ENCODE results near the gene PTGR3.
A peak's percentile ranks its signal among the peaks of the same experiment; 100 is the strongest.

The PTGR3 gene

GRCh38 chr18:75255094-75255493 is 46.2 kb upstream of the PTGR3 start (continued):
- TF ChIP-seq, protein P1, sequence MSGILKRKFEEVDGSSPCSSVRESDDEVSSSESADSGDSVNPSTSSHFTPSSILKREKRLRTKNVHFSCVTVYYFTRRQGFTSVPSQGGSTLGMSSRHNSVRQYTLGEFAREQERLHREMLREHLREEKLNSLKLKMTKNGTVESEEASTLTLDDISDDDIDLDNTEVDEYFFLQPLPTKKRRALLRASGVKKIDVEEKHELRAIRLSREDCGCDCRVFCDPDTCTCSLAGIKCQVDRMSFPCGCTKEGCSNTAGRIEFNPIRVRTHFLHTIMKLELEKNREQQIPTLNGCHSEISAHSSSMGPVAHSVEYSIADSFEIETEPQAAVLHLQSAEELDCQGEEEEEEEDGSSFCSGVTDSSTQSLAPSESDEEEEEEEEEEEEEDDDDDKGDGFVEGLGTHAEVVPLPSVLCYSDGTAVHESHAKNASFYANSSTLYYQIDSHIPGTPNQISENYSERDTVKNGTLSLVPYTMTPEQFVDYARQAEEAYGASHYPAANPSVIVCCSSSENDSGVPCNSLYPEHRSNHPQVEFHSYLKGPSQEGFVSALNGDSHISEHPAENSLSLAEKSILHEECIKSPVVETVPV (CRISPR knock-in tag; IDR thresholded peaks at IDR 0.05): no peak
- no peak for TF ChIP-seq ZNF70 (CRISPR knock-in tag; IDR thresholded peaks at IDR 0.05)
- no peak for TF ChIP-seq ZNF8 (CRISPR knock-in tag; IDR thresholded peaks at IDR 0.05)

DNA sequence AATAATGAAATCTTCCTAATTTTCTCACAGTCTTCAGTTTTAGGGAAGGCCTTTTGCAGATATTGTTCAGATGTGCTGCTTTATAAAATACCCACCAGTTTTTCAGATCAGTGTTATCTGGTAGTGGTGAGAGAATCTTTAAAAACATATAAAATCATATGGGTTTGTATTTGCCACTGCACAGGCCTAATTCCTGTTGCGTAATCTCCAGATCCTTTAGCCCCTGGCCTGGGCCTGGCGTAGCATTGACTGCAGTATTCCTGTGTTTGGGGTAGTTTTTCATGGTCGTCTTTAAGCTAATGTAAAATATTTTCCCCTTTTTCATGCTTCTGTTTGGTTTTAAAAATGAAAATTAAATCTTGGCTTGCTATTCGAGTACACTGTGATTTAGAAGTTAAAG is 44.8 kb upstream of the PTGR3 start:
- 0 out of 3 replicates have a peak, but pooled peaks have one; percentile 24 for ATAC-seq
- TF ChIP-seq GLIS3 (CRISPR knock-in tag; IDR thresholded peaks at IDR 0.05) (no peak), ARNTL (CRISPR knock-in tag; IDR thresholded peaks at IDR 0.05; ENCODE audit: borderline replicate concordance, low read depth) (no peak), OSR1 (CRISPR knock-in tag; IDR thresholded peaks at IDR 0.05) (no peak), ZC3H10 (CRISPR knock-in tag; IDR thresholded peaks at IDR 0.05) (no peak), ZNF70 (CRISPR knock-in tag; IDR thresholded peaks at IDR 0.05) (no peak), ZNF8 (CRISPR knock-in tag; IDR thresholded peaks at IDR 0.05) (no peak)
- TF ChIP-seq, protein P2, sequence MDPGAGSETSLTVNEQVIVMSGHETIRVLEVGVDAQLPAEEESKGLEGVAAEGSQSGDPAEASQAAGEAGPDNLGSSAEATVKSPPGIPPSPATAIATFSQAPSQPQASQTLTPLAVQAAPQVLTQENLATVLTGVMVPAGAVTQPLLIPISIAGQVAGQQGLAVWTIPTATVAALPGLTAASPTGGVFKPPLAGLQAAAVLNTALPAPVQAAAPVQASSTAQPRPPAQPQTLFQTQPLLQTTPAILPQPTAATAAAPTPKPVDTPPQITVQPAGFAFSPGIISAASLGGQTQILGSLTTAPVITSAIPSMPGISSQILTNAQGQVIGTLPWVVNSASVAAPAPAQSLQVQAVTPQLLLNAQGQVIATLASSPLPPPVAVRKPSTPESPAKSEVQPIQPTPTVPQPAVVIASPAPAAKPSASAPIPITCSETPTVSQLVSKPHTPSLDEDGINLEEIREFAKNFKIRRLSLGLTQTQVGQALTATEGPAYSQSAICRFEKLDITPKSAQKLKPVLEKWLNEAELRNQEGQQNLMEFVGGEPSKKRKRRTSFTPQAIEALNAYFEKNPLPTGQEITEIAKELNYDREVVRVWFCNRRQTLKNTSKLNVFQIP (CRISPR knock-in tag; IDR thresholded peaks at IDR 0.05; ENCODE audit: borderline replicate concordance, low read depth): no peak

DNA sequence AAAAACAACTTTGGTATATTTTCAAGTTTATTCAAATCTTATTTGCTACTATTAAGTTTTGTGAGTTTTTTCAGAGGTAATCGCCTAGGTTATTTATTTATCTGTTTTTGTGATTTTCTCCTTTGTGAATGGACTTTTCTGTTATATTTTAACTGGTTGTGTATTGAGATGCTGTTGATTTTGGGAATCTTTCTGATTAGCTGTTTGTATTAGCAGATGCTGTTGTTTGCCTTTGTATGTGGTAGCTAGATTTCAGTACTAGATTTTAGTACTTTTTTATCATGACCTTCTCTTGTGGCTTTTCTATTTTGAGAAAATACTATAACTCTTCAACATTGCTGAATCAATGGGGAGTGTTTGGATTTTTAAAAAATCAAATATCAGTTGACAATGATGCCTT is 44.1 kb upstream of the PTGR3 start:
- ATAC-seq: no peak
- TF ChIP-seq ZFP30 (CRISPR knock-in tag; IDR thresholded peaks at IDR 0.05): no peak
- no peak for TF ChIP-seq ZNF70 (CRISPR knock-in tag; IDR thresholded peaks at IDR 0.05)
- no peak for TF ChIP-seq PATZ1 (CRISPR knock-in tag; IDR thresholded peaks at IDR 0.05; ENCODE audit: borderline replicate concordance)
- TF ChIP-seq, protein P3, sequence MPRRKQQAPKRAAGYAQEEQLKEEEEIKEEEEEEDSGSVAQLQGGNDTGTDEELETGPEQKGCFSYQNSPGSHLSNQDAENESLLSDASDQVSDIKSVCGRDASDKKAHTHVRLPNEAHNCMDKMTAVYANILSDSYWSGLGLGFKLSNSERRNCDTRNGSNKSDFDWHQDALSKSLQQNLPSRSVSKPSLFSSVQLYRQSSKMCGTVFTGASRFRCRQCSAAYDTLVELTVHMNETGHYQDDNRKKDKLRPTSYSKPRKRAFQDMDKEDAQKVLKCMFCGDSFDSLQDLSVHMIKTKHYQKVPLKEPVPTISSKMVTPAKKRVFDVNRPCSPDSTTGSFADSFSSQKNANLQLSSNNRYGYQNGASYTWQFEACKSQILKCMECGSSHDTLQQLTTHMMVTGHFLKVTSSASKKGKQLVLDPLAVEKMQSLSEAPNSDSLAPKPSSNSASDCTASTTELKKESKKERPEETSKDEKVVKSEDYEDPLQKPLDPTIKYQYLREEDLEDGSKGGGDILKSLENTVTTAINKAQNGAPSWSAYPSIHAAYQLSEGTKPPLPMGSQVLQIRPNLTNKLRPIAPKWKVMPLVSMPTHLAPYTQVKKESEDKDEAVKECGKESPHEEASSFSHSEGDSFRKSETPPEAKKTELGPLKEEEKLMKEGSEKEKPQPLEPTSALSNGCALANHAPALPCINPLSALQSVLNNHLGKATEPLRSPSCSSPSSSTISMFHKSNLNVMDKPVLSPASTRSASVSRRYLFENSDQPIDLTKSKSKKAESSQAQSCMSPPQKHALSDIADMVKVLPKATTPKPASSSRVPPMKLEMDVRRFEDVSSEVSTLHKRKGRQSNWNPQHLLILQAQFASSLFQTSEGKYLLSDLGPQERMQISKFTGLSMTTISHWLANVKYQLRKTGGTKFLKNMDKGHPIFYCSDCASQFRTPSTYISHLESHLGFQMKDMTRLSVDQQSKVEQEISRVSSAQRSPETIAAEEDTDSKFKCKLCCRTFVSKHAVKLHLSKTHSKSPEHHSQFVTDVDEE (CRISPR knock-in tag; IDR thresholded peaks at IDR 0.05): no peak
- no peak for TF ChIP-seq ZFP3 (CRISPR knock-in tag; IDR thresholded peaks at IDR 0.05)
- TF ChIP-seq TOX (CRISPR knock-in tag; IDR thresholded peaks at IDR 0.05; ENCODE audit: borderline replicate concordance): no peak
- no peak for TF ChIP-seq ZNF565 (CRISPR knock-in tag; conservative IDR thresholded peaks at IDR 0.05; ENCODE audit: low read depth)
- no peak for TF ChIP-seq BACH2 (CRISPR knock-in tag; IDR thresholded peaks at IDR 0.05; ENCODE audit: borderline replicate concordance)
- TF ChIP-seq, protein P4, sequence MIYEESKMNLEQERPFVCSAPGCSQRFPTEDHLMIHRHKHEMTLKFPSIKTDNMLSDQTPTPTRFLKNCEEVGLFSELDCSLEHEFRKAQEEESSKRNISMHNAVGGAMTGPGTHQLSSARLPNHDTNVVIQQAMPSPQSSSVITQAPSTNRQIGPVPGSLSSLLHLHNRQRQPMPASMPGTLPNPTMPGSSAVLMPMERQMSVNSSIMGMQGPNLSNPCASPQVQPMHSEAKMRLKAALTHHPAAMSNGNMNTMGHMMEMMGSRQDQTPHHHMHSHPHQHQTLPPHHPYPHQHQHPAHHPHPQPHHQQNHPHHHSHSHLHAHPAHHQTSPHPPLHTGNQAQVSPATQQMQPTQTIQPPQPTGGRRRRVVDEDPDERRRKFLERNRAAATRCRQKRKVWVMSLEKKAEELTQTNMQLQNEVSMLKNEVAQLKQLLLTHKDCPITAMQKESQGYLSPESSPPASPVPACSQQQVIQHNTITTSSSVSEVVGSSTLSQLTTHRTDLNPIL (CRISPR knock-in tag; IDR thresholded peaks at IDR 0.05; ENCODE audit: low read depth): no peak
- TF ChIP-seq, protein P1 (CRISPR knock-in tag; IDR thresholded peaks at IDR 0.05): no peak
- TF ChIP-seq PPARA (CRISPR knock-in tag; IDR thresholded peaks at IDR 0.05; ENCODE audit: borderline replicate concordance): no peak
- TF ChIP-seq OSR1 (CRISPR knock-in tag; IDR thresholded peaks at IDR 0.05): no peak
- TF ChIP-seq GLIS3 (CRISPR knock-in tag; IDR thresholded peaks at IDR 0.05): no peak
- no peak for TF ChIP-seq TCF4 (CRISPR knock-in tag; IDR thresholded peaks at IDR 0.05; ENCODE audit: borderline replicate concordance)
- TF ChIP-seq ISL1 (CRISPR knock-in tag; IDR thresholded peaks at IDR 0.05): no peak
- TF ChIP-seq RARB (CRISPR knock-in tag; IDR thresholded peaks at IDR 0.05): no peak
- TF ChIP-seq CSDC2 (CRISPR knock-in tag; IDR thresholded peaks at IDR 0.05): no peak
- TF ChIP-seq ZNF8 (CRISPR knock-in tag; IDR thresholded peaks at IDR 0.05): no peak
- no peak for TF ChIP-seq SNAI2 (CRISPR knock-in tag; IDR thresholded peaks at IDR 0.05)

Data from SK-N-SH treated with all-trans-retinoic acid at 6 μM for 48 hours (cell line).